Hepatocyte (in vitro differentiated cells): ENCODE data around the gene GJD3. TPM values are rescaled to one million over a fixed set of nuclear protein-coding genes. Genes with fewer than 3 reads are reported as not detected.
A peak's percentile ranks its signal among the peaks of the same experiment; 100 is the strongest.

Experiments used
- DNase-seq: peaks from one replicate; pipeline ENCODE4 v3.0.0-alpha.2; 2016; ENCODE audit warnings: low spot score
- H2AFZ ChIP-seq: fragments of 200-600 bp; sonication (generic); 2 replicates; pipeline ENCODE4 v1.6.0; 2016; ENCODE audit warnings: antibody characterized with exemption, mild to moderate bottlenecking
- H3K27ac ChIP-seq: fragments of 200-600 bp; sonication (generic); 2 replicates; pipeline ENCODE4 v1.5.1; 2016; ENCODE audit warnings: mild to moderate bottlenecking
- H3K27me3 ChIP-seq: fragments of 200-600 bp; sonication (generic); 2 replicates; pipeline ENCODE4 v1.6.1; 2016
- H3K36me3 ChIP-seq: fragments of 200-600 bp; sonication (generic); replicated peaks from 2 replicates; pipeline ENCODE4 v1.5.1; 2016; ENCODE audit warnings: low read depth; ENCODE audit not compliant: insufficient read depth
- H3K4me1 ChIP-seq: fragments of 200-600 bp; sonication (generic); 2 replicates; pipeline ENCODE4 v1.5.1; 2016; ENCODE audit warnings: mild to moderate bottlenecking, moderate library complexity; ENCODE audit not compliant: insufficient read depth
- H3K4me2 ChIP-seq: fragments of 200-600 bp; sonication (generic); 2 replicates; pipeline ENCODE4 v1.6.0; 2016
- H3K4me3 ChIP-seq: fragments of 200-600 bp; sonication (generic); 2 replicates; pipeline ENCODE4 v1.5.1; 2016; ENCODE audit warnings: mild to moderate bottlenecking
- H3K79me2 ChIP-seq: fragments of 200-600 bp; sonication (generic); 2 replicates; pipeline ENCODE4 v1.6.0; 2017; ENCODE audit warnings: mild to moderate bottlenecking
- H3K9me2 ChIP-seq: fragments of 200-600 bp; sonication (generic); replicated peaks from 2 replicates; pipeline ENCODE4 v1.6.0; 2017; ENCODE audit warnings: mild to moderate bottlenecking; ENCODE audit not compliant: insufficient read depth
- H3K9me3 ChIP-seq: fragments of 200-600 bp; sonication (generic); 2 replicates; pipeline ENCODE4 v1.5.1; 2016; ENCODE audit warnings: low read depth, mild to moderate bottlenecking
- H4K20me1 ChIP-seq: fragments of 200-600 bp; sonication (generic); 2 replicates; pipeline ENCODE4 v1.6.0; 2016; ENCODE audit warnings: mild to moderate bottlenecking; ENCODE audit not compliant: insufficient read depth, poor library complexity, severe bottlenecking
- EZH2 ChIP-seq: fragments of 200-600 bp; sonication (generic); IDR thresholded peaks from 2 replicates; pipeline ENCODE4 v1.6.1; 2016; ENCODE audit warnings: antibody characterized with exemption, mild to moderate bottlenecking, borderline replicate concordance
- EZH2phosphoT487 ChIP-seq: fragments of 200-600 bp; sonication (generic); IDR thresholded peaks from one replicate; pipeline ENCODE4 v1.6.1; 2018; ENCODE audit warnings: antibody characterized with exemption, mild to moderate bottlenecking, low read depth, moderate library complexity; ENCODE audit not compliant: unreplicated experiment, severe bottlenecking
- WGBS: methylation state at CpG from one replicate; pipeline ENCODE4 v1.1.6; 2016; ENCODE audit warnings: low lambda C conversion rate; ENCODE audit errors: missing lambda C conversion rate; 5-methylcytosine and 5-hydroxymethylcytosine counted together
- polyA plus RNA-seq: library from polyadenylated mRNA; unstranded; fragments of >200 nt; fragmentation: Nextera tagmentation; extraction: Ambion mirVana; gene quantifications from 2 replicates; pipeline ENCODE4 v1.2.1, GENCODE V29; 2016
- total RNA-seq: library from RNA; depleted of rRNA; stranded (reverse); fragments of >200 nt; gene quantifications from 2 replicates; pipeline ENCODE4 v1.2.3, GENCODE V29; 2014
- TF ChIP-seq, protein P1 (sequence below): fragments of 200-600 bp; sonication (generic); IDR thresholded peaks from 2 replicates; pipeline ENCODE4 v1.5.1; 2016; ENCODE audit warnings: antibody characterized with exemption, mild to moderate bottlenecking; ENCODE audit not compliant: poor library complexity

GJD3 gene
- total and polyA plus RNA-seq, 2 experiments from 2014 or later: 0.47 to 3.8 TPM

- Histone ChIP-seq H3K27me3 (peaks cover 10% of the 10 kb centered on the region), H2AFZ (no peak overlapping the region), H3K79me2 (no peaks in the 10 kb centered on the region), H3K4me1 (peaks cover 5% of the 10 kb centered on the region), H3K4me3 (no peak overlapping the region), H3K36me3 (no peaks in the 10 kb centered on the region), H3K9me2 (no peaks in the 10 kb centered on the region), H4K20me1 (no peaks in the 10 kb centered on the region), H3K4me2 (no peak overlapping the region), H3K27ac (no peak overlapping the region), H3K9me3 (no peaks in the 10 kb centered on the region)
- TF ChIP-seq, protein P1, sequence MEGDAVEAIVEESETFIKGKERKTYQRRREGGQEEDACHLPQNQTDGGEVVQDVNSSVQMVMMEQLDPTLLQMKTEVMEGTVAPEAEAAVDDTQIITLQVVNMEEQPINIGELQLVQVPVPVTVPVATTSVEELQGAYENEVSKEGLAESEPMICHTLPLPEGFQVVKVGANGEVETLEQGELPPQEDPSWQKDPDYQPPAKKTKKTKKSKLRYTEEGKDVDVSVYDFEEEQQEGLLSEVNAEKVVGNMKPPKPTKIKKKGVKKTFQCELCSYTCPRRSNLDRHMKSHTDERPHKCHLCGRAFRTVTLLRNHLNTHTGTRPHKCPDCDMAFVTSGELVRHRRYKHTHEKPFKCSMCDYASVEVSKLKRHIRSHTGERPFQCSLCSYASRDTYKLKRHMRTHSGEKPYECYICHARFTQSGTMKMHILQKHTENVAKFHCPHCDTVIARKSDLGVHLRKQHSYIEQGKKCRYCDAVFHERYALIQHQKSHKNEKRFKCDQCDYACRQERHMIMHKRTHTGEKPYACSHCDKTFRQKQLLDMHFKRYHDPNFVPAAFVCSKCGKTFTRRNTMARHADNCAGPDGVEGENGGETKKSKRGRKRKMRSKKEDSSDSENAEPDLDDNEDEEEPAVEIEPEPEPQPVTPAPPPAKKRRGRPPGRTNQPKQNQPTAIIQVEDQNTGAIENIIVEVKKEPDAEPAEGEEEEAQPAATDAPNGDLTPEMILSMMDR: no peak
- no peak for TF ChIP-seq EZH2phosphoT487
- TF ChIP-seq EZH2: no peak
- WGBS: 78% methylated on average over 29 of the region's 32 CpGs
- DNase-seq: no peak
These were observed 3.2 kb downstream of the GJD3 start for GRCh38 chr17:40361063-40361924.

- Histone ChIP-seq H3K9me3 (no peaks in the 10 kb centered on the region), H2AFZ (no peak overlapping the region), H3K4me1 (peaks cover 9% of the 10 kb centered on the region), H3K9me2 (no peaks in the 10 kb centered on the region), H4K20me1 (no peaks in the 10 kb centered on the region), H3K4me2 (no peak overlapping the region), H3K4me3 (no peak overlapping the region), H3K27ac (no peak overlapping the region), H3K27me3 (peaks cover 10% of the 10 kb centered on the region), H3K79me2 (no peaks in the 10 kb centered on the region), H3K36me3 (no peaks in the 10 kb centered on the region)
- no peak for TF ChIP-seq EZH2
- TF ChIP-seq, protein P1: no peak
- no peak for TF ChIP-seq EZH2phosphoT487
- DNase-seq: no peak
- 89% methylated on average over 8 of the region's 8 CpGs for WGBS
These were observed 4.4 kb downstream of the GJD3 start for GRCh38 chr17:40360091-40360490.

- Histone ChIP-seq H3K4me1 (peaks cover 4% of the 10 kb centered on the region), H3K27ac (peak overlapping the region; percentile 17), H3K4me2 (peak overlapping the region; percentile 70), H3K27me3 (peaks cover 4% of the 10 kb centered on the region), H2AFZ (peak overlapping the region; percentile 20), H3K9me2 (no peaks in the 10 kb centered on the region), H3K9me3 (no peaks in the 10 kb centered on the region), H3K4me3 (no peak overlapping the region), H3K36me3 (no peaks in the 10 kb centered on the region), H3K79me2 (no peaks in the 10 kb centered on the region), H4K20me1 (no peaks in the 10 kb centered on the region)
- DNase-seq: peak; percentile 93
- TF ChIP-seq, protein P1: peak; percentile 93
- TF ChIP-seq EZH2phosphoT487: no peak
- 13% methylated on average over 16 of the region's 17 CpGs for WGBS
These were observed 6.1 kb downstream of the GJD3 start for GRCh38 chr17:40358323-40359038.
